Measurements from ENCODE around the gene SLC9A9. TPM values are rescaled to one million over a fixed set of nuclear protein-coding genes. Genes with fewer than 3 reads are reported as not detected.
"Not testable (repeated sequence)": the region's sequence is repeated elsewhere in the genome, so short reads cannot be mapped to it uniquely, and the experiment has no call there.

Gene SLC9A9
- total RNA-seq, 4 donors from 2014 or later: 12.8 to 63.8 (median 33.3) TPM

DNA sequence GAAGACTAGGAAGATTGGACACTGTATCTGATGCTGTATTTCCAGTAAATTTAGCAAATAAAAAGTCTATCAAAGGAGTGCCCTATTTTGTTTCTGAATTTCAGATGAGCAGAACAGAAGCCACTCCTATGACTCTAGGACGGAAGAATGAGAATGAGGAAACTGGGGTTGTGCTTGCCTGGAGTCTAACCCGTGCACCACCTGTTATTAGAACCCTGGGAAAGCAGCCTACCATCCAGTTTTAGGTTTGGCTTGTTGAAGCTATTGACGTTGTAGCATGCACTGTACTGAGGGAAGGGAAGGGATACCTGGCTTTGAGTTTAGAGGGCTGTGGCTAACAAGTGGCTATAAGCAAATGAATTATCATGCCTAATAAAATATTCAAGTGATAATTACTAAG lies 318.5 kb downstream of the SLC9A9 start:
- no peak overlapping the region for H3K27ac ChIP-seq
- intact Hi-C loops (cut with DNase I; ENCODE audit: low total_unique reads): no loop called here
- no peaks in the 10 kb centered on the region for H3K4me1 ChIP-seq
- no peak overlapping the region for H3K4me3 ChIP-seq
- no peak for DNase-seq
- H3K9me3 ChIP-seq: no peaks in the 10 kb centered on the region
- TF ChIP-seq CTCF (IDR thresholded peaks at IDR 0.05) (no peak), POLR2A (IDR thresholded peaks at IDR 0.05) (no peak)
- no peaks in the 10 kb centered on the region for H3K36me3 ChIP-seq
- H3K27me3 ChIP-seq: no peaks in the 10 kb centered on the region

DNA sequence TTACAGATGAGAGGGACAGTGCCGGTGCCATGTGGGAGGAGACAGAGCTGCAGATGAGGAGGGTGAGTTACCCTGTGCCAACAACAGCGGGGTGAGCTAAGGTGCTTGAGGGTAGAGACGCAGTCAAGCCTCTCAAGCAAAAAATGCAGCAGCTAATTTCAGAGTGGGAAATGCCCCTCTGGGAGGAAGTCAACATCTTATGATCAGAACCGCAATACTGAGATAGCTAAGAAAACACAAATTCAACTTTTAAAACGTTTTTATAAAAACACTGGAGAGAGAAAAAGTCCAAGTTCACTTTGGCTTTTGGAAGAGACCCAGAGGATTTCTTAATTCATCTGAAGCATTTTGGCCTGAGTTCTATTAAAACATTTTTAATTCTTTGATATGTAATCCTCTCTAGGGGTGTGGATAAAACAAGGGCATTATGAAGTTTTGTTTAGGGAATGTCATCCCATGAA lies 319.2 kb downstream of the SLC9A9 start:
- DNase-seq: no peak
- Histone ChIP-seq H3K27me3 (no peaks in the 10 kb centered on the region), H3K36me3 (no peaks in the 10 kb centered on the region), H3K4me1 (no peaks in the 10 kb centered on the region), H3K4me3 (no peak overlapping the region), H3K27ac (no peak overlapping the region), H3K9me3 (no peaks in the 10 kb centered on the region)
- TF ChIP-seq CTCF (IDR thresholded peaks at IDR 0.05) (no peak), POLR2A (IDR thresholded peaks at IDR 0.05) (no peak)
- intact Hi-C loops (cut with DNase I; ENCODE audit: low total_unique reads): no loop called here

DNA sequence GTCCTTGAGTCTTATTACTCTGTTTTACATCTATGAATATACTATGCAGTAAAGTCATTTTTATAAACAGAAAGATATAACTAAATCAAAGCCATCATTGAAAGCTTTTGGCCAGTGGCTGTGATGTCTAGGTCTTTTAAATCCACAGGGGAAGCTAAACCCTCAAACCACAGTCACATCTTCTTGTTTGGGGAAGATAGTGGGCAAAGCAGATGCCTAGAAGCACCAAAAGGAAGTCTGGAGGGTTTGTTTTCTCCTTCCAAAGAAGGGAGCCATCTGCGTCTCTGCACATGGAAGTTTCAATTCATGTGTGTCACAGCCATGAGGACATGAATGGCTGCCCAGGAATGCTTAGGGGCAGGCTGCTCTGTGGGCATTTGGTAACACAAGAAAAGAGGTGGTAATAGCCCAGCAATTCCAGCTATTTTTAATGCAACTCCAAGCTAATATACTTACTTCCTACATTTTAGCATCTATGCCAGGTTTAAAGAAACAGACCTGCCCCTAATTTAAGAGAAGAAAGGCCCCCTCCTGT lies 322.2 kb downstream of the SLC9A9 start:
- TF ChIP-seq CTCF (IDR thresholded peaks at IDR 0.05) (no peak), POLR2A (IDR thresholded peaks at IDR 0.05) (no peak)
- Histone ChIP-seq H3K9me3 (no peaks in the 10 kb centered on the region), H3K27me3 (no peaks in the 10 kb centered on the region), H3K4me3 (no peak overlapping the region), H3K36me3 (no peaks in the 10 kb centered on the region), H3K4me1 (no peaks in the 10 kb centered on the region), H3K27ac (no peak overlapping the region)
- intact Hi-C loops (cut with DNase I; ENCODE audit: low total_unique reads): no loop called here
- no peak for DNase-seq

DNA sequence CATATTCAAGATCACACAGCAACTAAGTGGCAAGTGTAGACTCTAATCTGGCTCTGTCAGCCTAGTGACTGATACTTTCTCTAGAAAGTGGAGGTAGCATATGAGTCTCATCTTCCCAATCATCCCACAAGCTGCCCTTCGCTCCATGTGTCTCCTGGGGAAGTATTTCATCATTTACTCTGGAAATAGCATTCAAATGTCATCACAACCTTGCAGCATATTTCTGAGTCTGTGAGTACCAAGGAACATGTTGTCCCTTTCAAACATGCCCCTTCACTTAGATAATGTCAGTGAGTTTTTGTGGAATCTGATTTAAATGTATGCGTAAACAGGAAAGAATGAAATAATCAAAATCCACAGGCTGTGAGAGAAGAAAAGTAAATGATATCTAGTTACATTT lies 322.9 kb downstream of the SLC9A9 start:
- DNase-seq: no peak
- TF ChIP-seq CTCF (IDR thresholded peaks at IDR 0.05) (no peak), POLR2A (IDR thresholded peaks at IDR 0.05) (no peak)
- no peaks in the 10 kb centered on the region for H3K27me3 ChIP-seq
- H3K4me3 ChIP-seq: no peak overlapping the region
- intact Hi-C loops (cut with DNase I; ENCODE audit: low total_unique reads): no loop called here
- no peaks in the 10 kb centered on the region for H3K4me1 ChIP-seq
- H3K27ac ChIP-seq: no peak overlapping the region
- H3K9me3 ChIP-seq: no peaks in the 10 kb centered on the region
- no peaks in the 10 kb centered on the region for H3K36me3 ChIP-seq

DNA sequence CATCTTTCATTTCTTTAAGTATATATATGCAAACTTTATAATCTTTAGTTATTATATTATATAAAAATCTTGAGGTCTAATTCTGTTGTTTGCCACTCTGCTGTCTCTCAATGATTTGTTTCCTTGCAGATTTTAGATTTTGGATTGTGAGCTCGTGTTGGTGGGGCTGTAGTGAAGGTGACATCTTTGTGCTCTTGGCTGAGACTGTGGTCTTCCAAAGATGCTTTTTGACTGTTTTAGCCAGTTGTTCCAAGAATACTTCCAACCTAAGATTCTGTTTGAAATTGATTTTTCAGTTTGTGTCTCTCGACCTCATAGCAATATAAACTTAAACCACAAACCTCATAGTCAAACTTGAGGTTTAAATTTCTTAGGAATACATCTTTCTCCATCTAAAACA lies 326.5 kb downstream of the SLC9A9 start:
- no peak for DNase-seq

DNA sequence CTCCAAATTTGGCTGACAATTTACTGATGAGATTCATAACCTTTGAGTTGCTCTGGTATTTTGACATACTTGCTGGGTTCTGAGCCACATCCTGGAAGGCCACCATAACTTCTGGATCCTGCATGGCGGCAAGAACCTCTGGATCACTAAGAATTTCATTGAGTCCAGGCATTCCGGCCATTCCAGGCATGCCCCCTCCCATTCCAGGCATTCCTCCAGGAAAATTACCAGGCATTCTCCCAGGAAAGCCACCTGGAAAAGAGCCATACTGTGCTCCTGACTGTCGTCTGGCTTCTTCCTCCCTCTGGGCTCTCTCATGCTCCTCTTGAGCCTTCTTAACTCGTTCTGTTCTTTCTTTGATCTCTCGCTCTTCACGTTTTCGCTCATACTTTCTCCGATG lies 331.1 kb downstream of the SLC9A9 start:
- H3K27ac ChIP-seq; H3K9me3 ChIP-seq; H3K36me3 ChIP-seq; H3K4me1 ChIP-seq; H3K27me3 ChIP-seq; H3K4me3 ChIP-seq; intact Hi-C loops (cut with DNase I; ENCODE audit: low total_unique reads); DNase-seq: not testable (repeated sequence)

More for the DNA sequence above, 326.5 kb downstream of the SLC9A9 start:
- intact Hi-C loops (cut with DNase I; ENCODE audit: low total_unique reads): no loop called here
- H3K27ac ChIP-seq: no peak overlapping the region
- H3K36me3 ChIP-seq: no peaks in the 10 kb centered on the region
- H3K4me1 ChIP-seq: no peaks in the 10 kb centered on the region
- no peaks in the 10 kb centered on the region for H3K27me3 ChIP-seq
- no peak overlapping the region for H3K4me3 ChIP-seq
- no peaks in the 10 kb centered on the region for H3K9me3 ChIP-seq
- TF ChIP-seq POLR2A (IDR thresholded peaks at IDR 0.05) (no peak), CTCF (IDR thresholded peaks at IDR 0.05) (no peak)

All from uterus (tissue), 4 donors.